GM18861 (cell line): ENCODE results near the gene LARGE1.

Experiments
- ATAC-seq: cut with Tn5 transposase; IDR thresholded peaks from one replicate; pipeline ENCODE4 v1.9.1; 2021; ENCODE audit not compliant: unreplicated experiment

LARGE1 gene

DNA sequence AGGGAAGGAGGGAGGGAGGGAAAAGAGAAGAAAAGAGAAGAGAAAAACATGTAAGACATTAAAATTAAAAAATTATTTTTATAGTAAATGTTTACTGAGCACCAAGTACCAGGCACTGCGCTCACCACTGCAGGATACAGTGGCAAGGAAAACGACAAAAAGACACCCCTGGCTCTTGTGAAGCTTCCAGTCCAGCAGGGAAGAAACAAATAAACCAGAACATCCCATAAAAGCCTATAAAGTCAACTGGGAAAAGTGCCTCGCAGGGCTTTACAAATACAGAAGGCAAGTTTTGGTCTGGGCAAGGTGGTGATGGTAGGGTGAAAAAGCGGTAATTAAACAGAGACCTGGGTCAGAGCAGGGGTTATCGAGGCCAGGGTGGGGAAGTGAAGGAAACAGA, 33.6 kb downstream of the LARGE1 start:
- ATAC-seq = no peak

DNA sequence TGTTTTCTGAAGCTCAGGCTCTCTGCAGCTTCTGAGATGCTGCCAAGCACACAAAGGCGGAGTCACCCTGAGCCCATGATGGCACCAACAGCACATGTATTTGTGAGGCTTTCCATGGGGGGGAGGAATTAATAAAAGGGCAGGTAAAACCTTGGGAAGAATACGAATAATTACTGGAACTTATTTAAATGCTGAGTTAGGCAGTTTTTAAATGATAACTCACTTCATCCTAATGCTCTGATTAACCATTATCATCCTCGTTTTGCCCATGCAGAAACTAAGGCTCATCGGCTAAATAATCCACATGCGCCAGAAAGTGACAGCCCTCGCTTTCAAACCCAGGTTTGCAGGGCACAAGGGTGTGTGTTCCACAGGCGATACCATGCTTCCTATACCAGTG, 35.4 kb downstream of the LARGE1 start:
- no peak for ATAC-seq

DNA sequence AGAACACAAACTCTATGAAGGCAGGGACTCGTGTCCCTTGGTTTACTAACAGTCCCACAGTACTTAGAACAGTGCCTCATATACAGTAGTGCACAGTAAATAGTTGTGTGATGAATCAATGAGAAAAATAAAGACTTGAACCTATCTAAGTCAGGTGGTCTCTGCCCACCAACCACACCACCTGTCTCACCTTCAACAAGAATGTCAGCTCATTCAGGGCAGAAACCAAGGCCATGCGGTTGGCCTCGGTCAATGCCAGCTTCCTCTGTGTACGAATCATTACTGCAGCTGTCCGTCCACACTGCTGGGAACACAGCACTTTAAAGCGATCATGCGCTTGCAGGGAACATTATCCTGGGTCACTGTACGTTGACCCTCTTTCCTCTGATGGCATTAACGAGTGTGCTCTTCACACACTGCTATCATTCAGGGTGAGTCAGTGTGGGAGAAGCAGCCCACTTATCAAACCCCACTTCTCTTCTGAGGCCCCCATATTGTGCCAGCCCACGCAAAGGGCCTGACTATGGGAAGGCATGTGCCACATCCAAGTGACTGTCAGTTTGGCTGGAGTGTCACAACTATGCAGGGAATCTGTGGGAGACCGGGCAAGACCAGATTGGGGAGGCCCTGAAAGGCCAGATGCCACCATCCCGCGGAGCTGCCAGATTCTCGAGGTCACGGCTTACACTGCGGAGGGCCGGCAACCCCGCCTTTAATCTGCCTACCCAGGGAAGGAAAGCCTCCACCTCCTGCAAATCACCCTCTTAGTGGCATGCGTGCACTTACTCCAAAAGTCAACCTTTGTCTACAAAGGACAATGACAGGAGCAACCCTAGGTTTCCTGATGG, 36.1 kb downstream of the LARGE1 start:
- no peak for ATAC-seq

DNA sequence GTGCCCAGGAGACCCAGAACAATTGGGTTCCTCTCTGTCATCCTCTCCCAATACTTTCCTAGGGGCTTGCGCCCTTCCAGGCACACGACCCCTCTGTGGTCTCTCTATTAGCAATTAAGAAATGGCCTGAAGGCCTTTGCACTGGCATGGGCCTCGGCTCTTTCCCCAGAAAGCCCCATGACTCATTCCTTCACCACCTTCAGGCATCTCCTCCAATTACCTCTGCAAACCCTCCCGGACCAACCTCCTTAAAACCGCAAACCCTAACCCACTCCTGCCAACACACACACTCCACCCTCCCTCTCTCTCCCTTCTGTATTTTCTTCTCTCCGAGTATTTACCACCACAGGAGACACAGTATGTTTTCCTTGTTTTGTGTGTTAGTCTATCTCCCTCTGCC, 36.7 kb downstream of the LARGE1 start:
- ATAC-seq = no peak

DNA sequence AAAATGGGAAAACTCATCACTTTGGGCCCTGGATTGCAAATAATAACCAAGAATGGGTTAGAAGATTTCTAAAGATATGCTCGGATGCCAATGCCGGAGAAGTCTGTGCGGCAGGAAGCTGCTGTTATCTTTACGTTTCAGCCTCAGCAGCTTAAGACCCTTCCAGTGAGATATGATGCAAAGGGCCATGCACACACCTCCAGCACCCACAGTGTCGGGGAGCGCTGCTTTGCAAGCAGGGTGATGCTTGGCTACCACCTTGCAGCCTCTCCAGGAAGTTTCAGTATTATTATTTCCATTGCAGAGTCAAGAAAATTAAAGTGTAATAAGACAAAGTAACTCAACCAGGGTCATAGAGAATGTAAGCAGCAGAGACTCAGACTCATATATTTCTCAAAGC, 37.3 kb downstream of the LARGE1 start:
- no peak for ATAC-seq

DNA sequence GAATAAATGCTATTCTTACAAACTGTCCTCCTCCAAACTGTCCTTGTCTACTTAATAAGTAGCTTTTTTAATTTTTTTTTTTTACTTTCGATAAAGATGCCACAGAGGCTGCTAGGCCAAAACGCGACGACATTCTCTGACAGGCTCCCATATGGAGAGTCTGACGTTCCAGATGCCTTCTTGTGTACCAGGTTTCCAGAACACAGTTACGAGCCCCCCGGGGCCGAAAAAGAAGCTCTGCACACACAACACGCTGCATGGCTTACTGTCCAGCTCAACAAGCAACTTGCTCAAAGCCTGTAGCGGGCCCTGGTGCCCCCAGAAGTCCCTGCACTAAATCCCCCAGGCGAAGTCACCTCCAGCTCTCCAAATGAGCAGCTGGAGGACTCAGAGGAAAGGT, 39.3 kb downstream of the LARGE1 start:
- ATAC-seq = no peak

DNA sequence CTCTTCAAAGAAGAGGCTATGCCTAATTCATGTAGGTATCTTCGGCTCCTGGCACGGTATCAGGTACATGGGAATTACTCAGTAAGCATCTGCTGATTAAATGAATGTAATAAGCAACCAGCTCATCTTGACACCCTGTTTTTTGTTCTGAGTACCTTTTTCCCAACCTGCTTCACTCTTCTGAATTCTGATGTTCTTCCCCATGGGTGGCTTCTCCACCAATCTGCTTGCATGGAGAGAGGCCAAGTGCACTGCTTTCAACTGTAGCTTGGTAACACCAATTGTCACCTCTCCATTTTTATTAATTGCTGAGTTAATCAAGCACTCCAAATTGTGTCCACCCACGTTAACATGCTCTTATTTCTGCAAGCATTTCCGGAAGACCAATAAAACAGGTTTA, 40.5 kb downstream of the LARGE1 start:
- ATAC-seq = no peak

DNA sequence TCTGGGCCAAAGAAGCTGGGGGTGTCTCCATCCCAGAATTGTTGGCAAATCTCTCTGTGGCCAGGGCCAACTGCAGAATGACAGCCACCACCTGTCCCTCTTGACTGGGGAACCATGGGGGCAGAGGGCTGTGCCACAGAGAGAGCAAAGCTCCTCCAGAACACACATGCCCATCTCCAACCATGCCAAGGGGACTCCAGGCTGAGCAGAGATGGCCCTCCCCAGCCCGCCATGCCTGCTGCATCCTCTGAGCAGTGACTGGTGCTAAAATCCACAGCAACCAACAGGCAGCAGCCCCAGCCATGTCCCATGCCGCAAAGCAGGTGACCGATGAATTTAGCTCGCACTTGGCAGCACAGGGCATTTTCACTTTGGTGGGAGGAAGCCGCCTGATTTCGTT, 45.0 kb downstream of the LARGE1 start:
- ATAC-seq = no peak

DNA sequence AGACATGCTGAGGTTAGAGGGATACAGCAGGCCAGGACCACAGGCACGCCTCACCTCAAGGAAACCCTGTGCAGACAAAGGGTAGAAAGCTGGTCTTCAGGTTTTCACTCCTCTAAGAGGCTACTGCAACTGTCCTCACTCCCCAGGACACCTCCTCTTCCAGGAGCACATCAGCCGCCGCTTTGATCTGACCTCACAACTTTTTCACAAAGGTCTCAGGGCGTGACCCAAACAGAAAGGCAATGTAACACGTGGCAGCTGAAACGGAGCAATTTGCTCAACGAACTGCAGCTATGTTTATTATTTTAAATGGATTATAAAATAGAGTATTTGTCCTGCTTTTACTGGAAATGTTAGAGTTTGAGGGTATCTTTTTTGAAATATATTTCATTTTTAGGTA, 46.1 kb downstream of the LARGE1 start:
- no peak for ATAC-seq

DNA sequence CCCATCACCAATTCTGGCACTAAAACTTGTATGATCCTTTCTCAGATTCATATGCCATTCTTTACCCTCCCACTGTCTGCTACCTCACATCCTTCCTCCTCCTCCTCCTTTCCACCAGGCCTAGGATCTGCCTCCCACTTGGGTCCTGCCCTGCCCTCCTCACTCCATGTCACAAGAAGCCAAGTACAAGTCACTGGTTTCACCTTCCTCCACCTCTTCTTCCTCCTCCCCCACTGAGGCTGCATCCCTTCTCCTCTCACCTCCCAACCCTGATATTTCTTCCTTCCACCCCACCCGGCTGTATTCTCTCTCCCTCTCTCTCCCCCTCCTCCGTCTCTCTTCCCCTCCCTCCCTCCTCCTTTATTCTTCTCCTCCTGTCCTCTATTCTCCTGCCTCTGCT, 46.6 kb downstream of the LARGE1 start:
- no peak for ATAC-seq

DNA sequence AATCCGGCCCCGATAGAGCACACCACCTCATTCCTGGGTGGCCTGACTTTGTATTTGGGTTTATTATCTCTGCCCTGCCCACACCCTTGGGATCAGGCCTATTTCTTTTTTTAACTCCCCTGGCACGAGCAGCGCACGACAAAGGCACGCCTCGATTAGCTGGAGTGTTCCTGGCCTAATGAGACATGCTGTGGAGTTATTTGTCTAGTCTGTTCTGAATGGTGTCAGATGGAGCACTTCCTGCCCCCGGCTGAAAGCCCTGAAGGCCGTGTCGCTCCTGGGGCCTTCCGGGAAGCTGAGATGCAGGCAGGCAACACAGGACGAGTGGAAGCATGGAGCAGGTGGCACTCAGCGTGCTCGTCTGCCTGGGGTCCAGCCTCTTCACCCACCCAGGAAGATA, 47.1 kb downstream of the LARGE1 start:
- ATAC-seq = no peak

DNA sequence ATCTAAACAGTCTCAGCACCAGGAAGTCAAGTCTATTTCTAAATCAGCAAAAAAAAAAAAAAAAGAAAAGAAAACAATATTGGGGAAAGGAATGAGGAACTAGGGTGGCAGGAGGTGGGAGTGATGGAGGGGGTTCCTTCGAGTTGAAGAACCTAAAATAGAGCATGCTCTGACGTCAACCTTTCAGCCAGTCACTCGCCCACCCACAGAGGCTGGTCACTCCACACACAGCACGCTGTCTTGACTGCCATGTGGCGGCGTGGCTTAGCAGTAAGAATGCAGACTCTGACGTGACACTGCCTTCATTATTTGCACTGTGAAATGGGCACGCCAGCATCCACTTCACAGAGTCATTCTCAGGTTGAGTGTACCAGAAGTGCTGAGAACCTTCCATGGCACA, 48.3 kb downstream of the LARGE1 start:
- no peak for ATAC-seq

DNA sequence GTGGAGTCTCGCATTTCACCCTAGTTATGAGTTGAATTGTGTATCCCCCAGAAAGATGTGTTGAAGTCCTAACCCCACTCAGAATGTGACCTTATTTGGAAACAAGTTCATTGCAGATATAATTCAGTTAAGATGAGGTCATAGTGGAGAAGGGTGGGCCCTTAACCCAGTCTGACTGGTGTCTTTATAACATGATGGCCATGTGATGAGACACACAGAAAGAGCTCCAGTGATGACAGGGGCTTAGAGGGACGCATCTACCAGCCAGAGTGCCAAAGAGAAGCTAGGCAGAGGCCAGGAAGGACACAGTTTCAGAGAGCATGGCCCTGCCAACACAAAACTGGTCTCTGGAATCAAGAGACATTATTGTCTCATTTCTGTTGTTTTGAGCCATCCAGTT, 50.3 kb downstream of the LARGE1 start:
- ATAC-seq = no peak

DNA sequence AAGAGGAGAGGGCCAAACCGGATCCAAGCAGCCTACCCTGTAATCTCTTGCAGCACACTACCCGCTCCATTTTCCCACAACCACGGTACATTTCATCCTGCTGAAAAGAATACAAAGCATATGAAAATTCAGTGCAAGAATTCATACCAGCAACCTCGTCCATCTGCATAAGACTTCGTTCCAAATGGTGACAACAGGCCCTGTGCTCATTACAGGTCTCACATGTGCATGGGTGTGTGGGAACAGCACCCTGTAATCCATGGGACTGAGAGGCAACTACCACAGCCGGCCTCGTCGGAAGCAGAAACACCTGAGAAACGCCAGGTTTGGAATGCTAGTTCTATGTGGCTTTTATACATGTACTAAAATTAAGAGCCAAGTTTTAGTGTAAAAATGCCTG, 52.3 kb downstream of the LARGE1 start:
- ATAC-seq = no peak

DNA sequence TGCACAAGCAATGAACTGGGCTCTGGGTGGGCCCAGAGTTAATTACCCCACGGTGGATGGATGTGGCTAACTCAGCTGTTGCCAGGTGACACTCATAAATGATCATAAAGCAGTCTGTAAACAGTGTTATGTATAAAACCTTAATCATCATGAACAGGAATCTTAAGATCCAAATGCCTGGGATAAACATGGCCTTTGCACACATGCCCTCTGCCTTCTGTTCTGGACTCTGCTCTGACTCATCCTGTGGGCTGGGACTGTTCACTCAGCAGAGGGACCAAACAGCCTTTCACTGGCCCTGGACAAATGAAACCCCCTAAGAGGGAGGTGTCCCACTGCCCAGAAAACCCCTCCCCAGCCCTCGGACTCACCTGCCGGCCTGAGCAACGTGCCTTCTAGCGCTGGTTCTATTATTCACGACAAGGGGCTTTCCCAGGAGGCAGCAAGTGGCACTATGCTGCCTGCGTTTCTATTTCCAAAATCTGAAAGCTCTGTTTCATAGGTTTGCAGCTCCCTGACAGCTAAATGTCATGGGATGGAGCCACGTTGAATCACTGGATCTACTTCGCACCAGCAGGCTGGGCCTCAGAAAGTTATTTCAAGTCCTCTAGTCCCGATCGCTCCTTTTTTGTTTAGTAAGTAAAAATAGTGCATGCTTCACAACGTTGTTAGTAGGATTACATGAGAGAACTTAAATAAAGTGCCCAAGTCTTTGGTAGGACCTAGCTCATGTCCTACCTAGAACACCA, 53.0 kb downstream of the LARGE1 start:
- ATAC-seq = no peak

DNA sequence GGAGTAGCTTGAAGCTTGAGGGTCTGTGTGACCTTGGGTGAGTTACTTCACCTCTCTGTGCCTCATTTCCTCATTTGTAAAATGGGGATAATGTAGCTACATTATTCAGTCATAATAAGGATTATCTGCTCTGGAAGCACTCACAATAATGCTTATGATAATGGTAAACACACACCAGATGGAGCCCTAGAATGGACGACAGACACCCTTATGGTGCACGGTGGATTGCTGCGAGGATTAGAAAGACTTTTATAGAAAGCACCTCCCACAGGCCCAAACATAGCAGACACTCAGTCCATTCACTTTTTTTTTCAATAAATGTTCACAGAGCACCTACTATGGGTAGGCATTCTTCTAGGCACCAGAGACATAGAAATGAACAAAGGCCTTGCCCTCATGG, 53.8 kb downstream of the LARGE1 start:
- no peak for ATAC-seq

DNA sequence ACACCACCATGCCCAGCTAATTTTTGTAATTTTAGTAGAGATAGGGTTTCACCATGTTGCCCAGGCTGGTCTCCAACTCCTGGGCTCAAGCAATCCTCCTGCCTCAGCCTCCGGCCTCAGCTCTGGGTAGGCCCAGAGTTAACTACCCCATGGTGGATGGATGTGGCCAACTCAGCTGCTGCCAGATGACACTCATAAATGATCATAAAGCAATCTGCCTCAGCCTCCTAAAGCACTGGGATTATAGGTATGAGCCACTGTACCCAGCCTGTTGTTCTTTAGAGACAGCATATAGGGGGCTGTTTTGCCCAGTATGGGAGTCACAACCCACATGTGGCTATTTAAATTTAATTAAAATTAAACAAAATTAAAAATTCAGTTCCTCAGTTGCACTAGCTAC, 54.3 kb downstream of the LARGE1 start:
- ATAC-seq = no peak

DNA sequence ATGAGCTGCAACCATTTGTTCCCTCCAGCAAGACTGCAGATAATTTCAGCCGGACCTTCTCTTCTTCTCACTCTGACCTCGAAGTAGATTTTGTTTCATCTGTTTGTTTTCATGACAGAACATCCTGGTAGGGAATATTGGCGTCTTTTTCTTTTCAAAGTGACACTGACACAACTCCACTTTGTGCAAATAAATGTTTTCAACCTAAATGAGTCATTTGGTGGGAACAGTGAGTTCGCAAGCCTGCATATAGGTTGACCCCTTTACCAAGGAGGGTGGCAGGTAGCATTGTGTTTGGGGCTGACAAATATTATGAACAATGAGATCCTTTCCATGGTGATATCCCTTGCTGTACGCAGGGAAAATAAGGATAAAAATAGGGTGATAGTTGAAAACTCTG, 55.0 kb downstream of the LARGE1 start:
- no peak for ATAC-seq

DNA sequence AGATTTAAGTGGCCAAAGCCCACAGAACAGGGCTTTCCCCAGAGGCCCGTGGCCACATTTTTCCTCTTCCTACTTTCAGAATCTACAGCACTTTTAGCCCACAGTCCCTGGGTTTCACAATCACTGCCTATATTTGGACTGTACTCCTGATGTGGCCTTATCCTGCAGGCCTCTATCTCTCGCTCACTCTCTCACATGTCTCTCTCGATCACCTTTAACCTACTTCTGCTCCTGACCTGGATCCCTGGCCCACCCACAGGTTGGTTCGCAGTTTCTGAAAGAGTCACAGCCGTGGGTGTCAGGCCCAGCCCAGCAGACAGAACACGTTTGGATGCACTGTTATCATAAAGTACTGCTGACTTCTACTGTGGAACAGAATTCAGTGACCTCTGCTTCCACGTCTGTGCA, 55.5 kb downstream of the LARGE1 start:
- no peak for ATAC-seq

DNA sequence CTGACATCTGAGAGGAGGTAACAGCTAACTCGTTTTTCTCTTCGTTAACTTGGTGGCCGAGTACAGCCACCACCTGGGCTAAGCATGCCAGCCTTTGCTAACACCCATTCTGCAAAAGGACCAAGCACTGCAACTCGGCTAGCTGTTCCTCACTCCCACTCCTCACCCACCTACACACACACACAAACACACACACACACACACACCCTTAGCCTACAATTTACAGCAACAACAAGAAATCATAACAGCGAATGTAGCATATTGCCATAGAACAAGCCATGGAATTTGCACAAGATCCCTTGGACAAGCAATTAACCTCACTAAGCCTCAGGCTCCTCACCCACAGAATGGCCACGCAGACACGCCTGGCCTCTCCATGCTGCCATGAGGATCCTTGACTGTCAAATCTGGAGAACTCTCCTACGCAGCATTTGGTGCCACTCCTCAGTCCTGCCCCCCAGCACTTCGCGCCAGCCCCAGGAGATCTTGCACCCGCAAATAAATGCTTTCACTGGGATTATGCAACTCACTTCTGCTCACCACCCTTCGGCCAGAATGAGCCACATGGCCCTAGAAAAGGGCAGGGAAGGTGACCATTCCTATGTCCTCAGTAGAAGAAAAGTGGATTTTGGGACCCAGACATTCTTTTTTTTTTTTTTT, 58.9 kb downstream of the LARGE1 start:
- no peak for ATAC-seq

DNA sequence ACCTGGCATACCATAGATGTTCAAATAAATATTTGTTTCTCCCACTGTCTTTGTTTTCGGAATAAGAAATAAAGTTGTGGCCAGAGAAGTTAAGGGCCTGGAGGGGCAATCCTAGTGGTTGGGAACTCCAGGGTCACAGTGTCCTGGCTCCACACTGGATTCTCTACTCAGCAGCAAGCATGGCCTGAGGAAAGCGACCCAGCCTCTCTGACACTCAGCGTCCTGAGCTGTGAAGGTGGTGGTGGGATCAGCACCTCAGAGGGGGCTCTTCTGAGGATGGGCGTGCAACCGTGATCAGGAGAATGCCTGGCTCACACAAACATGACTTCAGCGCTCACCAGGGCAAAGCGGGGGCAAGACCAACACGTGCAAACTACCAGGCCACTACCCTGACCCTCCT, 59.9 kb downstream of the LARGE1 start:
- ATAC-seq = no peak

DNA sequence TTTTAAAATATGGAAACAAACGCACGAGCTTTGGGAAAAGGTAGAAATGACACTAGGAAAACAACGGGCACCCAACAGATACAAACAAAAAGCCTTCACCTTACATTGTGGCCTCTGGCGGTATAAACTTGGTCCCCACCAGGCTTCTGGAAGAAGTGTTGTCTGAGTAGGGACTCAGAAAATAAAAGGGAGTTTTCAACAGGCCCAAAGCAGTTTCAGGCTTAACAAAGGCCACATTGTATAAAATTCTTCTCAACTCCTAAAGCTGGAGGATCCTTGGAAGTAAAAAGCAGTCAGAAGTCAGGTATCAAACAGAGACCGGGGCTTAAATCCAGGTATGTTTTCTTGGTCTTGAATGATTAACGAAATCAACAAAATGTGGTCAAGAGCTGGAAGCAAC, 61.0 kb downstream of the LARGE1 start:
- no peak for ATAC-seq
